Measurements from ENCODE around the gene DNAAF9.

DNA sequence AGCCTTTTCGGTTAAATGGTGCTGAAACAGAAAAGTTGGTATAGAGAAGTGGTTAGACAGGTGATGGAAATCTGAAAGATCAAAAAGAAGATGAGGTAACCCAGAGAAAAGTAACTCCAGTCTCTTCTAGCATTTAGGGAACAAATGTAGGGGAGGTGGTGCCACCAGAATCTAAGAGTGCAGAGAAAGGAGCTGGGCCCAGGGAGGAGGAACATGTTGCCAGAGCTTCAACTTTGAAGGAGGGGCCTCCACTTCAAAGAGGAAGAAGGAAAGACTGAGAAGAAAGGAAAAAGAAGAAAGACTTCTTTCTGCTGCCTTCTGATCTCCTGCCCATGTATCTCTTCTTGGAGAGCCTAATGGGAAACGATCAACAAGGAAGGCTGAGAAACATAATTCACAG, 39.9 kb upstream of the DNAAF9 start:
- no peak for TF ChIP-seq YY1 (IDR thresholded peaks at IDR 0.05; ENCODE audit: extremely low read depth, insufficient replicate concordance, low read depth, low read length)
- TF ChIP-seq EZH2 (IDR thresholded peaks at IDR 0.05), result no peak
